Measurements from ENCODE around the gene ZSCAN23. TPM values are rescaled to one million over a fixed set of nuclear protein-coding genes. Genes with fewer than 3 reads are reported as not detected.

Gene ZSCAN23
- total and polyA plus RNA-seq, 9 of the 15 experiments (the other 6 are each of a cell fraction or from before 2014, with no cell fraction given): 0.05 to 0.29 (median 0.21) TPM; not detected in 1

DNA sequence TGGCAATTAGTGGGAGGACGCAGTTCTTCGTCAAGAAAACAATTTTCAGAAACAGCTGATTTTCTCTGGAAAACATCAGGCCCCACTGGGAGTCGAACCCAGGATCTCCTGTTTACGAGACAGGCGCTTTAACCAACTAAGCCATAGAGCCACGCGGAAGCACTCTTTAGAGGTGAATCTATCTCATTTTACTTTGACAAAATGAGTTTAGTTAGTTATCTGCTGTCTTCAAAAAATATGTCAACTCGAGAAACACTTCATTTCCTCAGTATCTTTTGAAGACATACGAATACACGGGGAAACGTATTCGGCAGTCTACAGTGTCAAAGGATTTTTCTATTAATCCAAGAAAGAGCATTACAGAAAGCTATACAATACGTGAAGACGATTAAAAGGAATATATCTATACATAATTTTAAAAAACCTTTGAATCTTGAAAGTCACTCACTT, 45.6 kb upstream of the ZSCAN23 start (continued):
- TF ChIP-seq, protein P1, sequence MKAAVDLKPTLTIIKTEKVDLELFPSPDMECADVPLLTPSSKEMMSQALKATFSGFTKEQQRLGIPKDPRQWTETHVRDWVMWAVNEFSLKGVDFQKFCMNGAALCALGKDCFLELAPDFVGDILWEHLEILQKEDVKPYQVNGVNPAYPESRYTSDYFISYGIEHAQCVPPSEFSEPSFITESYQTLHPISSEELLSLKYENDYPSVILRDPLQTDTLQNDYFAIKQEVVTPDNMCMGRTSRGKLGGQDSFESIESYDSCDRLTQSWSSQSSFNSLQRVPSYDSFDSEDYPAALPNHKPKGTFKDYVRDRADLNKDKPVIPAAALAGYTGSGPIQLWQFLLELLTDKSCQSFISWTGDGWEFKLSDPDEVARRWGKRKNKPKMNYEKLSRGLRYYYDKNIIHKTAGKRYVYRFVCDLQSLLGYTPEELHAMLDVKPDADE (conservative IDR thresholded peaks at IDR 0.05; ENCODE audit: control insufficient read depth, low read depth, low read length): 0 out of 2 replicates have a peak, but pooled peaks have one; percentile 30
- TF ChIP-seq POLR3A (IDR thresholded peaks at IDR 0.05; ENCODE audit: borderline replicate concordance, extremely low read depth, insufficient read depth, insufficient read length) (peak; percentile 95), POU5F1 (IDR thresholded peaks at IDR 0.05; ENCODE audit: borderline replicate concordance, low read depth, low read length, partially characterized antibody) (no peak), ZNF41 (CRISPR knock-in tag; conservative IDR thresholded peaks at IDR 0.05) (no peak), ZNF232 (CRISPR knock-in tag; IDR thresholded peaks at IDR 0.05) (no peak), SMARCC2 (IDR thresholded peaks at IDR 0.05; ENCODE audit: low read depth) (no peak), ZNF436 (CRISPR knock-in tag; IDR thresholded peaks at IDR 0.05) (0 out of 2 replicates have a peak, but pooled peaks have one; percentile 28), ZNF445 (CRISPR knock-in tag; IDR thresholded peaks at IDR 0.05; ENCODE audit: low read depth) (peak; percentile 17; the same call in 1 of the 2 replicates), CHCHD3 (CRISPR knock-in tag; IDR thresholded peaks at IDR 0.05) (no peak; the same call in 1 of the 2 replicates), MTA1 (IDR thresholded peaks at IDR 0.05; ENCODE audit: borderline replicate concordance) (no peak; the same call in 1 of the 2 replicates), ZNF165 (CRISPR knock-in tag; IDR thresholded peaks at IDR 0.05; ENCODE audit: borderline replicate concordance) (no peak), TRIM28 (IDR thresholded peaks at IDR 0.05) (peak; percentile 57; the same call in 1 of the 2 replicates), RFX1 (IDR thresholded peaks at IDR 0.05) (no peak), ZNF780A (CRISPR knock-in tag; IDR thresholded peaks at IDR 0.05) (peak; percentile 62; the same call in 1 of the 2 replicates), STAT5A (IDR thresholded peaks at IDR 0.05; ENCODE audit: borderline replicate concordance, low read length) (0 out of 2 replicates have a peak, but pooled peaks have one; percentile 6)
- TF ChIP-seq, protein P2, sequence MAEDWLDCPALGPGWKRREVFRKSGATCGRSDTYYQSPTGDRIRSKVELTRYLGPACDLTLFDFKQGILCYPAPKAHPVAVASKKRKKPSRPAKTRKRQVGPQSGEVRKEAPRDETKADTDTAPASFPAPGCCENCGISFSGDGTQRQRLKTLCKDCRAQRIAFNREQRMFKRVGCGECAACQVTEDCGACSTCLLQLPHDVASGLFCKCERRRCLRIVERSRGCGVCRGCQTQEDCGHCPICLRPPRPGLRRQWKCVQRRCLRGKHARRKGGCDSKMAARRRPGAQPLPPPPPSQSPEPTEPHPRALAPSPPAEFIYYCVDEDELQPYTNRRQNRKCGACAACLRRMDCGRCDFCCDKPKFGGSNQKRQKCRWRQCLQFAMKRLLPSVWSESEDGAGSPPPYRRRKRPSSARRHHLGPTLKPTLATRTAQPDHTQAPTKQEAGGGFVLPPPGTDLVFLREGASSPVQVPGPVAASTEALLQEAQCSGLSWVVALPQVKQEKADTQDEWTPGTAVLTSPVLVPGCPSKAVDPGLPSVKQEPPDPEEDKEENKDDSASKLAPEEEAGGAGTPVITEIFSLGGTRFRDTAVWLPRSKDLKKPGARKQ (CRISPR knock-in tag; IDR thresholded peaks at IDR 0.05): peak; percentile 36; the same call in 1 of the 2 replicates
- TF ChIP-seq, protein P3, sequence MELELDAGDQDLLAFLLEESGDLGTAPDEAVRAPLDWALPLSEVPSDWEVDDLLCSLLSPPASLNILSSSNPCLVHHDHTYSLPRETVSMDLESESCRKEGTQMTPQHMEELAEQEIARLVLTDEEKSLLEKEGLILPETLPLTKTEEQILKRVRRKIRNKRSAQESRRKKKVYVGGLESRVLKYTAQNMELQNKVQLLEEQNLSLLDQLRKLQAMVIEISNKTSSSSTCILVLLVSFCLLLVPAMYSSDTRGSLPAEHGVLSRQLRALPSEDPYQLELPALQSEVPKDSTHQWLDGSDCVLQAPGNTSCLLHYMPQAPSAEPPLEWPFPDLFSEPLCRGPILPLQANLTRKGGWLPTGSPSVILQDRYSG (tag; conservative IDR thresholded peaks at IDR 0.05; ENCODE audit: low read depth): peak; percentile 83; the same call in 1 of the 2 replicates
- TF ChIP-seq, protein P4, sequence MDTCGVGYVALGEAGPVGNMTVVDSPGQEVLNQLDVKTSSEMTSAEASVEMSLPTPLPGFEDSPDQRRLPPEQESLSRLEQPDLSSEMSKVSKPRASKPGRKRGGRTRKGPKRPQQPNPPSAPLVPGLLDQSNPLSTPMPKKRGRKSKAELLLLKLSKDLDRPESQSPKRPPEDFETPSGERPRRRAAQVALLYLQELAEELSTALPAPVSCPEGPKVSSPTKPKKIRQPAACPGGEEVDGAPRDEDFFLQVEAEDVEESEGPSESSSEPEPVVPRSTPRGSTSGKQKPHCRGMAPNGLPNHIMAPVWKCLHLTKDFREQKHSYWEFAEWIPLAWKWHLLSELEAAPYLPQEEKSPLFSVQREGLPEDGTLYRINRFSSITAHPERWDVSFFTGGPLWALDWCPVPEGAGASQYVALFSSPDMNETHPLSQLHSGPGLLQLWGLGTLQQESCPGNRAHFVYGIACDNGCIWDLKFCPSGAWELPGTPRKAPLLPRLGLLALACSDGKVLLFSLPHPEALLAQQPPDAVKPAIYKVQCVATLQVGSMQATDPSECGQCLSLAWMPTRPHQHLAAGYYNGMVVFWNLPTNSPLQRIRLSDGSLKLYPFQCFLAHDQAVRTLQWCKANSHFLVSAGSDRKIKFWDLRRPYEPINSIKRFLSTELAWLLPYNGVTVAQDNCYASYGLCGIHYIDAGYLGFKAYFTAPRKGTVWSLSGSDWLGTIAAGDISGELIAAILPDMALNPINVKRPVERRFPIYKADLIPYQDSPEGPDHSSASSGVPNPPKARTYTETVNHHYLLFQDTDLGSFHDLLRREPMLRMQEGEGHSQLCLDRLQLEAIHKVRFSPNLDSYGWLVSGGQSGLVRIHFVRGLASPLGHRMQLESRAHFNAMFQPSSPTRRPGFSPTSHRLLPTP (IDR thresholded peaks at IDR 0.05; ENCODE audit: borderline replicate concordance, extremely low read depth, insufficient read length): peak; percentile 92
- TF ChIP-seq, protein P5, sequence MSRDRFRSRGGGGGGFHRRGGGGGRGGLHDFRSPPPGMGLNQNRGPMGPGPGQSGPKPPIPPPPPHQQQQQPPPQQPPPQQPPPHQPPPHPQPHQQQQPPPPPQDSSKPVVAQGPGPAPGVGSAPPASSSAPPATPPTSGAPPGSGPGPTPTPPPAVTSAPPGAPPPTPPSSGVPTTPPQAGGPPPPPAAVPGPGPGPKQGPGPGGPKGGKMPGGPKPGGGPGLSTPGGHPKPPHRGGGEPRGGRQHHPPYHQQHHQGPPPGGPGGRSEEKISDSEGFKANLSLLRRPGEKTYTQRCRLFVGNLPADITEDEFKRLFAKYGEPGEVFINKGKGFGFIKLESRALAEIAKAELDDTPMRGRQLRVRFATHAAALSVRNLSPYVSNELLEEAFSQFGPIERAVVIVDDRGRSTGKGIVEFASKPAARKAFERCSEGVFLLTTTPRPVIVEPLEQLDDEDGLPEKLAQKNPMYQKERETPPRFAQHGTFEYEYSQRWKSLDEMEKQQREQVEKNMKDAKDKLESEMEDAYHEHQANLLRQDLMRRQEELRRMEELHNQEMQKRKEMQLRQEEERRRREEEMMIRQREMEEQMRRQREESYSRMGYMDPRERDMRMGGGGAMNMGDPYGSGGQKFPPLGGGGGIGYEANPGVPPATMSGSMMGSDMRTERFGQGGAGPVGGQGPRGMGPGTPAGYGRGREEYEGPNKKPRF (IDR thresholded peaks at IDR 0.05; ENCODE audit: low read depth, low read length): no peak
